GM19043 (cell line): ENCODE measurements around the gene TGFBR1.

Source experiments
- ATAC-seq: cut with Tn5 transposase; IDR thresholded peaks from one replicate; pipeline ENCODE4 v1.9.1; 2021; ENCODE audit warnings: low read depth; ENCODE audit not compliant: unreplicated experiment

TGFBR1 gene

DNA sequence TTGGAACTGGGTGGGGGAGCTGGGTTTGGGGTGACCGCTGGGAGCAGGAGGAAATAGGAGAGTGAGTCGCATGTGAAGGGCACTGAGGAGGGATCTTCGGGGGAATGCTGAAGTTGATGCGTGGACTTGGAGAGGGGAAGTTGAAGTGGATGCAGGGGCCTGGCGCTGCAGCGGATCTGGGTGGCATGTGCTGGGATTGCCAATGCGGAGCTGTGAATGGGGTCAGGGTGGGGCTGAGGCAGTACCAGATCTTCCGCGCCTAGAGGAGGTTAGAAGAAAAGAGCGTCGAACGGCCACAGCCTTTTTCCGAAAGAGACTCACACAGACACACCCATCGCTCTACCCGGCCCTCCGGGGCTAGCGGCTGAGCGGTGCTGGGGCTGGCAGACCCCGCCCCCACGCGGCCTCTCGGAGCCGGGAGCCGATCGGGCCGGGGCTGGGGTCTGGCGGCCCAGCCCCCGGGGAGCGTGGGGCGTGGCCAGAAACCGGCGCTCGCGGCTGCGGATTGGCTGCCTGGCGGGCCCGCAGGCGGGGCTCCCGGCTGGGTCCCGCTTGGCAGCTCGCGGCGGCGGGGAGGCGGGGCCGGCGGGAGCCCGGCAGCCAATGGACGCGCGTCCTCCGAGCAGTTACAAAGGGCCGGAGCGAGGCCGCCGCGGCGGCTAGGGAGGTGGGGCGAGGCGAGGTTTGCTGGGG is at the start of gene TGFBR1:
Gene TGFBR1 (plus strand): TSS at position 655 of the 693 bp plus-strand sequence. CDS start 93 bp downstream, outside the sequence.
- peak; percentile 88 for ATAC-seq

- no peak for ATAC-seq
Observed at GRCh38 chr9:99055384-99055783, 49.5 kb upstream of the TGFBR1 start.

DNA sequence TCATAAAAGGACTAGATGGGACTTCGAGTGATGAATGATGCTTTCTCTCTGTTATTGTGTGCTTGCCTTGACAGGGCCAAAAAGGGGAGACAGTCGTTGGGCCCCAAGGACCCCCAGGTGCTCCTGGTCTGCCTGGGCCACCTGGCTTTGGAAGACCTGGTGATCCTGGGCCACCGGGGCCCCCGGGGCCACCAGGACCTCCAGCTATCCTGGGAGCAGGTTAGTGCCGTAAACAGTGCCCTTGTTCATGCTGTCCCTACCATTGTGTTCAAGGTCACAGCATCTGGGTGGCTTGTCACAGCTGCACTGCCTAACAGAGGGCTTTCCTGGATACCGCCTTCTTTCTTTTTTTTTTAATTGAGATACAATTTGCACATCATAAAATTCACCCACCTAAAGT is 48.7 kb upstream of the TGFBR1 start:
- no peak for ATAC-seq

DNA sequence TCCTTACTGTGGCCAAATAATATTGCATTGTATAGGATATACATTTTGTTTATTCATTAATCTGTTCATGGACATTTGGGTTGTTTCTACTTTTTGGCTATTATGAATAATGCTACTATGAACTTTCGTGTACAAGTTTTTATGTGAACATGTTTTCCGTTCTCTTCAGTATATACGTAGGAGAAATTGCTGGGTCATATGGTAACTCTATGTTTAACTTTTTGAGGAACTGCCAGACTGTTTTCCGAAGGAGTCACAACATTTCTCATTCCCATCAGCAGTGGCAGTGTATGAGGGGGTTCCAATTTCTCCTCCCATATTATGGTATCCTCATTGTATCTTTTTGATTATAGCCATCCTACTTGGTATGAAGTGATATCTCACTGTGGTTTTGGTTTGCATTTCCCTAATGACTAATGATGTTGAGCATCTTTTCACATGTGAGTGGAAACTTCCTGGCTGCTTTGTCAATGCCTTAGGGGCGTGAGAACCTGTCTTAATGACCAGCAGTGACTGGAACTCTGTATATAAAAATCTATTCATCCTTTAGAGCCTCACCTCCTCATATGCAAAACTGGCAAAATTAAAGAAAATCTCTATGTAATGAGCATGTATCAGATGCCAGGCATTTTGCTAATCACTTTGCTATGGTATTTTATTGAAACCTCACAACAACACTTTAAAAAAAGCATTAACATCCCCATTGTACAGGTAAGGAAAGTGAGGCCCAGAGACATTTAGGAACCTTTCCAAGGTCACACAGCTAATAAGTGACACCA is 47.8 kb upstream of the TGFBR1 start:
- no peak for ATAC-seq

GRCh38 chr9:99057665-99058625 is 47.0 kb upstream of the TGFBR1 start:
- ATAC-seq: peak; percentile 80

GRCh38 chr9:99058964-99059921 is 45.7 kb upstream of the TGFBR1 start:
- peak; percentile 66 for ATAC-seq

GRCh38 chr9:99060621-99061020 is 44.3 kb upstream of the TGFBR1 start:
- ATAC-seq: no peak

GRCh38 chr9:99062549-99062948 is 42.4 kb upstream of the TGFBR1 start:
- ATAC-seq: no peak

GRCh38 chr9:99063522-99063921 is 41.4 kb upstream of the TGFBR1 start:
- ATAC-seq: no peak

- no peak for ATAC-seq
Observed at GRCh38 chr9:99066571-99066970, 38.3 kb upstream of the TGFBR1 start.

- ATAC-seq: no peak
Observed at GRCh38 chr9:99069075-99069474, 35.8 kb upstream of the TGFBR1 start.

DNA sequence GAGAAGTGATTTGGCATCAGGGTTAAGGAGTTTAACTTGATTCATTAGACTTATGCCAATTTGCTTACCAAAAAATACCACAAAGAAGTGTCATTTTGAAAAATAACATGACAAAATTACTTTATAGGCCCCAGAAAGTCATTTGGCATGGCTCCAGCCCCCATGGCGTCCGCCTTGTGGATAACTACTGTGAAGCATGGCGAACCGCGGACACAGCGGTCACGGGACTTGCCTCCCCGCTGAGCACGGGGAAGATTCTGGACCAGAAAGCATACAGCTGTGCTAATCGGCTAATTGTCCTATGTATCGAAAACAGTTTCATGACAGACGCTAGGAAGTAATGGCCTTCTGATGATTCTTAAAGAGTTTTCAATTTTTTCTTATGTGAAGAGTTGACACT is 35.4 kb upstream of the TGFBR1 start:
- no peak for ATAC-seq

GRCh38 chr9:99070681-99071080 is 34.2 kb upstream of the TGFBR1 start:
- no peak for ATAC-seq

- ATAC-seq: no peak
Observed at GRCh38 chr9:99071313-99072039, 33.4 kb upstream of the TGFBR1 start.

GRCh38 chr9:99072040-99072394 is 32.9 kb upstream of the TGFBR1 start:
- ATAC-seq: no peak

DNA sequence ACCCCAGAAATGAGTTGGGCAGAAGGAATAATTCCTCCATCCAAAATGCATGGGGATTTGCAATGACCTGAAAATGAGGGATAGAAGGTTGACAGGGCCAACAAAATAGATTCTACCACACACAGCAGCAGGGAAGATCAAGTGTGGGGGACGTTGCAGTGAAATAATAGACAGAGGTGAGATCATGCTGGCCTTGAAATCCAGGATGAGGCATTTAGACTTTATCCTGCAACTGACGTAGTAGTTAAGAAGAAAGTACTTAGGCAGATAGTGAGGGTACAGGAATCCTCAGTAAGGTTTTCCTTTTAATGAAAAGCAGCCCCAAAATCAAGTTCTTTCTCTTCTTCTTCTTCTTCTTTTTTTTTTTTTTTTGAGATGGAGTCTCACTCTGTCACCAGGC is 31.6 kb upstream of the TGFBR1 start:
- no peak for ATAC-seq

- no peak for ATAC-seq
Observed at GRCh38 chr9:99073985-99074901, 30.7 kb upstream of the TGFBR1 start.

- ATAC-seq: no peak
Observed at GRCh38 chr9:99074902-99075245, 30.0 kb upstream of the TGFBR1 start.
